Measurements from ENCODE around the gene EDAR.

DNA sequence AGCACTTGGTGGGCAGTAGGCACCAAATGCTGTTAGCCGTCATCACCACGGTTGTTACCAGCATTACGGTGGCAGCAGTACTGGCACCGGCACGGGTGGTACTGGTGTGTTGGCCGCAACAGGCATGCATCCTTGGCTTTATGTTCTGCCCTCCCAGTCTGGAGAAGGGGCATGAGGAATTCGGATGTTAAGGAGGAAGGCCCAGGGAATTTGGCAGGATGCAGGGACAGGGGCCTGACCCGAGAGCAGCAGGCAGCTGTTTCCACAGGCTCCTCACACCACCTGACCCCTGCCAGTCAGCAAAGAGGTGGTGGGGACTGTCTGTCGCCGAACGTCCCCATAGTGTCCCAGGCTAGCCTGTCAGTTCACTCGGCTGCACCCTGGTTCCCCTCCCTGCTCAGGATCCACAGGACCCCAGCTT is 79.0 kb downstream of the EDAR start:
- TF ChIP-seq POLR2A (IDR thresholded peaks at IDR 0.05; ENCODE audit: borderline replicate concordance, extremely low read depth, insufficient read depth, insufficient read length) (no peak), SRF (IDR thresholded peaks at IDR 0.05; ENCODE audit: low read depth) (no peak)
